ENCODE measurements around the gene STT3A. TPM values are rescaled to one million over a fixed set of nuclear protein-coding genes. Genes with fewer than 3 reads are reported as not detected.

The STT3A gene
- 202 and 205 TPM in 2 replicates for total RNA-seq (2013; cell fraction: nucleolus; rRNA removed)
- 139 and 141 TPM in 2 replicates for total RNA-seq (2014; rRNA removed)
- 92.0 and 94.7 TPM in 2 replicates for total RNA-seq (2014; rRNA removed; fragmentation: Illumina TruSeq; extraction: Trizol)
- 112 and 114 TPM in 2 replicates for total RNA-seq (2021)
- polyA plus RNA-seq (2011; ENCODE audit: low read depth), result 112 TPM
- 152 and 188 TPM in 2 replicates for polyA plus RNA-seq (2011; rRNA removed)
- 162 and 232 TPM in 2 replicates for polyA plus RNA-seq (2011; cell fraction: cytosol; rRNA removed)
- polyA plus RNA-seq (2011; cell fraction: nucleus; rRNA removed), result 117 and 119 TPM in 2 replicates
- polyA plus RNA-seq (2012), result 108 and 128 TPM in 2 replicates
- polyA plus RNA-seq (2014; fragmentation: Illumina TruSeq; extraction: Trizol), result 124 and 151 TPM in 2 replicates
- polyA plus RNA-seq (2014; fragmentation: Nextera tagmentation; extraction: Ambion mirVana), result 100 to 1,000 TPM in 1 of 2 experiments, 10 to 100 TPM in 1; 82.9 to 103 TPM
- polyA plus RNA-seq (2014; rRNA removed), result 65.2 and 74.4 TPM in 2 replicates
- 100 to 1,000 TPM; 193 to 202 TPM for polyA plus RNA-seq (2016; fragmentation: Nextera tagmentation; extraction: Ambion mirVana)
- polyA minus RNA-seq (2011; rRNA and poly(A)+ RNA removed), result 530 and 786 TPM in 2 replicates
- 106 and 109 TPM in 2 replicates for polyA minus RNA-seq (2011; cell fraction: cytosol; rRNA and poly(A)+ RNA removed)
- polyA minus RNA-seq (2011; cell fraction: nucleus; rRNA and poly(A)+ RNA removed), result 81.2 and 107 TPM in 2 replicates
- percentile 89 among the genes with signal in this experiment for Bru-seq, nascent RNA
- percentile 95 among the genes with signal in this experiment for BruChase-seq, experiment 1, labeled RNA remaining after a 6-hour chase
- BruChase-seq, experiment 2, labeled RNA remaining after a 2-hour chase, result percentile 94 among the genes with signal in this experiment
- long read RNA-seq, experiment 1, full-length matches to known transcripts, result 73 of 88 reads
- long read RNA-seq, experiment 1, partial matches to known transcripts, result 9 of 88 reads
- long read RNA-seq, experiment 1, other reads (novel, unspliced or antisense), result 6 of 88 reads
- long read RNA-seq, experiment 2, full-length matches to known transcripts, result 123 of 256 reads
- long read RNA-seq, experiment 2, partial matches to known transcripts, result 113 of 256 reads
- long read RNA-seq, experiment 2, other reads (novel, unspliced or antisense), result 20 of 256 reads

GRCh38 chr11:125592305-125593113 is at the start of gene STT3A:
Gene STT3A (plus strand): TSS chr11:125592852. CDS start chr11:125595916, 3,064 bp downstream.
- H3K27me3 ChIP-seq (replicated peaks in 1 of 2; ENCODE audit: control insufficient read depth in 2 of 2, insufficient read depth in 2 of 2, low read length in 1 of 2), result no peaks in the 10 kb centered on the region
- H3K9ac ChIP-seq (ENCODE audit: control insufficient read depth, insufficient read depth, low read length), result peak within 1 kb of the TSS; percentile 93
- in situ Hi-C loops (cut with MboI) (no loop called here), intact Hi-C loops (cut with micrococcal nuclease; ENCODE audit: unreplicated experiment) (loop anchor here (2.0 to 5.0 kb wide), 4 partner anchors 32 to 295 kb away; partner anchors contain the start of genes CHEK1 and HYLS1)
- H3K4me2 ChIP-seq (ENCODE audit: control insufficient read depth, insufficient read depth), result peak within 1 kb of the TSS; percentile 82
- H3K27ac ChIP-seq (ENCODE audit: control insufficient read depth, insufficient read depth), result peak within 1 kb of the TSS; percentile 94
- FAIRE-seq, result peak; percentile 86
- peaks cover 55% of the 10 kb centered on the region for H3K79me2 ChIP-seq (ENCODE audit: control insufficient read depth, insufficient read depth, low read length)
- peak; percentile 100 for DNase-seq (ENCODE audit: low read depth, low spot score)
- SMC1A ChIA-PET (ENCODE audit: uncharacterized antibody, unreplicated experiment), result interaction anchor here (1.0 to 3.2 kb wide), 11 partner anchors 11 to 139 kb away, joined by 3 to 16 read pairs (median 3); partner anchors contain the start of genes CHEK1 and EI24
- RAD21 ChIA-PET (ENCODE audit: unreplicated experiment), result interaction anchor here (0.6 to 3.0 kb wide), 7 partner anchors 12 to 100 kb away, joined by 3 to 19 read pairs (median 5); partner anchors contain the start of genes CHEK1 and EI24
- BruUV-seq (replicated peaks), result no TSS peak
- H3K4me1 ChIP-seq (ENCODE audit: control insufficient read depth, insufficient read depth, low read length), result no peaks in the 10 kb centered on the region; the same call in 1 of the 2 replicates
- peak; percentile 95 for ATAC-seq
- no peaks in the 10 kb centered on the region for H3K9me3 ChIP-seq (replicated peaks; ENCODE audit: control insufficient read depth, insufficient read depth, low read length)
- H3K4me3 ChIP-seq, result peak within 1 kb of the TSS; percentile 85
- POLR2A ChIA-PET, result interaction anchor here (0.5 to 6.0 kb wide), 14 partner anchors 10 to 679 kb away, joined by 3 to 90 read pairs (median 4); partner anchors contain the start of genes CHEK1, EI24, FEZ1 and HYLS1
- H3K36me3 ChIP-seq (ENCODE audit: control insufficient read depth in 2 of 2, insufficient read depth in 2 of 2, low read length in 1 of 2), result peaks cover 0 to 3% of the 10 kb centered on the region in 2 experiments; a peak in 2 of 4 replicates
- no peaks in the 10 kb centered on the region for H4K20me1 ChIP-seq (ENCODE audit: control insufficient read depth, insufficient read depth)
- under 1% methylated on average over 55 of the region's 55 CpGs for WGBS (ENCODE audit: insufficient coverage, insufficient replicate concordance, low lambda C conversion rate, missing lambda C conversion rate)
- H2AFZ ChIP-seq (ENCODE audit: control insufficient read depth, low read depth, low read length), result peak within 1 kb of the TSS; percentile 84
- CTCF ChIA-PET, result interaction anchor here (1.3 to 5.3 kb wide), 4 partner anchors 23 to 170 kb away, joined by 4 to 33 read pairs (median 6); partner anchors contain the start of gene EI24
- TF ChIP-seq CREM (IDR thresholded peaks at IDR 0.05; ENCODE audit: low read depth) (peak; percentile 95), ZBTB40 (IDR thresholded peaks at IDR 0.05; ENCODE audit: borderline replicate concordance) (peak; percentile 80; the same call in 1 of the 2 replicates), ZBTB33 (IDR thresholded peaks at IDR 0.05) (0 out of 2 replicates have a peak, but pooled peaks have one; percentile 7), HDGF (IDR thresholded peaks at IDR 0.05) (0 out of 2 replicates have a peak, but pooled peaks have one; percentile 14), USF2 (IDR thresholded peaks at IDR 0.05; ENCODE audit: borderline replicate concordance, low read depth, low read length) (peak; percentile 90), CHD4 (IDR thresholded peaks at IDR 0.05) (no peak), TCF3 (IDR thresholded peaks at IDR 0.05; ENCODE audit: borderline replicate concordance, insufficient read depth, low read depth, low read length) (no peak), NRF1 (conservative IDR thresholded peaks at IDR 0.05; ENCODE audit: low read depth, low read length) (0 out of 2 replicates have a peak, but pooled peaks have one; percentile 28), YY1 (IDR thresholded peaks at IDR 0.05; ENCODE audit: low read depth, low read length) (peak; percentile 32; the same call in 1 of the 2 replicates), FOXK2 (IDR thresholded peaks at IDR 0.05) (no peak; the same call in 1 of the 2 replicates)

Measured in GM12878 (cell line).